Measurements from ENCODE around the gene ACTR3.

The ACTR3 gene

GRCh38 chr2:113979191-113980128 lies 89.6 kb downstream of the ACTR3 start:
- DNase-seq (ENCODE audit: low read depth): peak; percentile 14
- H3K4me3 ChIP-seq (ENCODE audit: low read depth, low read length): no peak overlapping the region
- TF ChIP-seq CTCF (IDR thresholded peaks at IDR 0.05; ENCODE audit: low read depth, low read length) (peak; percentile 25), MYC (IDR thresholded peaks at IDR 0.05; ENCODE audit: low read depth, low read length) (no peak)

- TF ChIP-seq CTCF (IDR thresholded peaks at IDR 0.05; ENCODE audit: low read depth, low read length) (no peak), MAX (IDR thresholded peaks at IDR 0.05; ENCODE audit: low read depth, low read length) (no peak), MYC (IDR thresholded peaks at IDR 0.05; ENCODE audit: low read depth, low read length) (no peak), POLR2A (IDR thresholded peaks at IDR 0.05; ENCODE audit: extremely low read depth, insufficient read length) (no peak)
- no peak overlapping the region for H3K4me3 ChIP-seq (ENCODE audit: low read depth, low read length)
- DNase-seq (ENCODE audit: low read depth): peak; percentile 46
Observed at GRCh38 chr2:113980946-113981345, 91.1 kb downstream of the ACTR3 start.

- DNase-seq (ENCODE audit: low read depth): no peak
- TF ChIP-seq POLR2A (IDR thresholded peaks at IDR 0.05; ENCODE audit: extremely low read depth, insufficient read length): no peak
- no peak for TF ChIP-seq CTCF (IDR thresholded peaks at IDR 0.05; ENCODE audit: low read depth, low read length)
- no peak for TF ChIP-seq MYC (IDR thresholded peaks at IDR 0.05; ENCODE audit: low read depth, low read length)
- TF ChIP-seq MAX (IDR thresholded peaks at IDR 0.05; ENCODE audit: low read depth, low read length): no peak
- H3K4me3 ChIP-seq (ENCODE audit: low read depth, low read length): no peak overlapping the region
Observed at GRCh38 chr2:113981404-113982134, 91.7 kb downstream of the ACTR3 start.

- TF ChIP-seq MAX (IDR thresholded peaks at IDR 0.05; ENCODE audit: low read depth, low read length) (no peak), MYC (IDR thresholded peaks at IDR 0.05; ENCODE audit: low read depth, low read length) (no peak), POLR2A (IDR thresholded peaks at IDR 0.05; ENCODE audit: extremely low read depth, insufficient read length) (no peak), CTCF (IDR thresholded peaks at IDR 0.05; ENCODE audit: low read depth, low read length) (no peak)
- no peak for DNase-seq (ENCODE audit: low read depth)
- H3K4me3 ChIP-seq (ENCODE audit: low read depth, low read length): no peak overlapping the region
Observed at GRCh38 chr2:113985554-113986397, 95.9 kb downstream of the ACTR3 start.

- no peak overlapping the region for H3K4me3 ChIP-seq (ENCODE audit: low read depth, low read length)
- TF ChIP-seq POLR2A (IDR thresholded peaks at IDR 0.05; ENCODE audit: extremely low read depth, insufficient read length): no peak
- TF ChIP-seq MYC (IDR thresholded peaks at IDR 0.05; ENCODE audit: low read depth, low read length): no peak
- TF ChIP-seq MAX (IDR thresholded peaks at IDR 0.05; ENCODE audit: low read depth, low read length): no peak
- TF ChIP-seq CTCF (IDR thresholded peaks at IDR 0.05; ENCODE audit: low read depth, low read length): no peak
- no peak for DNase-seq (ENCODE audit: low read depth)
Observed at GRCh38 chr2:113986762-113987290, 96.9 kb downstream of the ACTR3 start.
